CD4-positive, alpha-beta T cell treated with Interleukin-17A for 1 hour (primary cell): ENCODE data around the gene ADRB1.

Source experiments
- DNase-seq: peaks from one replicate; pipeline ENCODE4 v3.0.0-alpha.2; 2020

ADRB1 gene

DNA sequence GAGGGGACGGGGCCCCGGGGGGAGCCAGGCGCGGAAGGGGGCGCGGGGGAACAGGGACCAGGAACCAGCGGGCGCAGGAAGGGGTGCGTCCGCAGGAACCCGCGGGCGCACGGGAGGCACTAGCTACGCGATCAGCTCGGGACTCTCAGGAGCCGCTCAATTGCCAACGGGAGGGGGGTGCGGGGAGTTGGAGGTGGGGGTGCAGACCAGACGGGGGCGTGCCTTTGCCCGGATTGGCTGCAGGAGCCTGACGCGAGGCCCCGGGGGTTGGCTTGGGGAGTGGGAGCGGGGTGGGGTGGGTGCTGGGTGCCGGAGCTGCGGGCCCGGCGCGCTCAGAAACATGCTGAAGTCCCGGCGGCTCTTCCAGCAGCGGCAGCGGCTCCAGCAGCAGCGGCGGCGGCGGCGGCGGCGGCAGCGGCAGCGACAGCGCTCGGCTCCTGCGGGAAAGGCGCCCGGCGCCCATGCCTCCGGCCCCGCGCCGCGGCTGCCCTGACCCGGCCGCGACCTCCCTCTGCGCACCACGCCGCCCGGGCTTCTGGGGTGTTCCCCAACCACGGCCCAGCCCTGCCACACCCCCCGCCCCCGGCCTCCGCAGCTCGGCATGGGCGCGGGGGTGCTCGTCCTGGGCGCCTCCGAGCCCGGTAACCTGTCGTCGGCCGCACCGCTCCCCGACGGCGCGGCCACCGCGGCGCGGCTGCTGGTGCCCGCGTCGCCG, at the start of gene ADRB1:
Gene ADRB1, plus strand, starts transcription at position 335 of the 715 bp plus-strand sequence. Its CDS starts 267 bp downstream, at position 602.
- DNase-seq = peak; percentile 49

DNA sequence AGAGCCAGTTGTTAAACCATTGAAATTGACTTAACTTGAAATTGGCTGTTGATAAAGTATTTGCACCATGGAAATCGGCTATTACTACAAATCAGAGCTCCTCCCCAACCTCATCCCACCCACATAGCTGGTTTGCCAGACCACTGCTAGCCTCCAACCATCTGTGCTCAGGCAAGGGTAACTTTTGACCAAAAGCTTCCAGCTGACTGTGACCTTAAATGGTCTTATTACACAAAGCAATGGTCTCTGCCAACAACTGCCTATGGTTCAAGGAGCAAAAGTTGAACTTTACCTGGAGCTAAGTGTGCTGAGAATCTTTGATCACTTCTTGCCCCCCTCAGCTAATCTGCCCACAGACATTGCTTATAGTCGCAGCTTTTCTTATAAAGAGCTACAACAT, 48.5 kb upstream of the ADRB1 start:
- no peak for DNase-seq

DNA sequence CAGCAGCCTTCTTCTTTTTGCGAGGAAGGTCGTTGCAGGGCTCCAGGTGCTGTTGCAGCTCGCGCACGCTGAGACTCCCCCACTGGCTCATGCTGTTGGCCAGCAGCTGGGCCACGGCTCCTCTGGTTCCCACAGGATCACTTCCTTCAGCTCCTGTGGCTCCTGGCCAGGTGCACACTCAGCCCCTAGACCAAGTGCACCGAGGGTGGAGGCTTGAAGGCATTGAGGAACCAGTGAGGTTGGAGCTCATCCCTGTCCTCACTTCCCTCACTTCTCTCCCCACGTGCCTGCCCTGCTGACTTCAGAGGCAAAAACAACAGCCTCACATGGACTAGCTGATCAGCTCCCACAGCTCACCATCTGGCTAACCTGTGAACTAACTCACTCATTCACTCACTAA, 46.2 kb upstream of the ADRB1 start:
- no peak for DNase-seq

DNA sequence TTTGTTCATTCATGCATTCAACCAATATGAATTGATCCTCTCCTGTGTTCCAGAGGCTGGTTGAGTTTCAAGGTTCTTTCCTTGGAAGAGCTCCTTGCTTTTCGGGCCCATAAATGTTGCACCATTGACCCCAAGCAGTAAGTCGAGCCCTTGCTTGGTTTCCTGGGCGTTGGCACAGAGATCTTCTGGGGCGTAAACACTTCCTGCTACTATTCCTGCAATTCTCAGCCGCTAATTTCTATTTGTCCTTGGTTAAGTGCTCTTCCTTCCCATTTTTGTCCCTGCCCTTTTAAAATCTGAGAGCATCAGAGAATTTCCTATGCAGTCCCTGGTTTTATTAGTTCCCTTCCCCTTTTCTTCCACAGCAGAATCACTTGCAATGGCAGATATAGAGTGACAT, 44.1 kb upstream of the ADRB1 start:
- no peak for DNase-seq

DNA sequence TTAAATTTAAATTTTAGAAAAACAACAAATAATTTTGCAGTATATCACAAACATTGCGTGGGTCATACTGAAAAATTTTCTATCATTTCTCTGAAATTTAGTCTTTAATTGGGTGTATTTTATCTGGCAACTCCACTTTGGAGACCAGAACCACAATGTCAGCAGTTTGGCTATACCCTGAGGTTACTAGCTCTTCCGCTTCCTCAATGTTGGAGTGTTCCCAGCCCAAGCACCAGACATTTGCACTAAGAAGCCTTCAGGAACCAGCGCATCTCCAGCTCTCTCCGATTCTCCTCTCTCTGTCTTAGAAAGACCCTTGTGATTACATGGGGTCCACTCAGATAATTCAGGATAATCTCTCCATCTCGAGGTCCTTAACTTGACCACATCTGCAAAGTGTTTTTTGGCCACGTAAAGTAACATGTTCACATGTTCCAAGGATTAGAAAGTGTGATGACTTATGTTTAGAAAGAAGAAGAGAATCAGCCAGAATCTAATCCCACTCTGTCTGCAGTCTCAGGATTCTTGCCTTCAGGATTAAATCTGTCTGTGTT, 43.1 kb upstream of the ADRB1 start:
- DNase-seq = no peak

DNA sequence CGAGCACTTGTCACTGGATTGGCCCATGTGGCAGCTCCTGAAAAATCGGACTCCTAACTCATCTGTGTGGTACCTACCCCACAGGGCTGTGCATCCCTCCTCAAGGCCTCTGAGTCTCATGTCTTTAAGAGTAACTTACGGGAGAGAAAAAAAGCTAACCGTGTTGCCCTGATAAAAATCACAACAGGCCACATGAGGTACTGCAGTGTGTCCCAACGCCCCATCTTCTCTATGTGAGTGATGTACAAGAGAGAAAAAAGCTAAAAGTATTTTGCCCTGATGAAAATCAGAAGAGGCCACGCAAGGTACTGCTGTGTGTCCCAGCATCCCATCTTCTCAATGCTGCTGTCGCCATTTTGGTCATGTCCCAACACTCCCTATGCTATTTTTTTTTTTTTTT, 41.2 kb upstream of the ADRB1 start:
- no peak for DNase-seq

DNA sequence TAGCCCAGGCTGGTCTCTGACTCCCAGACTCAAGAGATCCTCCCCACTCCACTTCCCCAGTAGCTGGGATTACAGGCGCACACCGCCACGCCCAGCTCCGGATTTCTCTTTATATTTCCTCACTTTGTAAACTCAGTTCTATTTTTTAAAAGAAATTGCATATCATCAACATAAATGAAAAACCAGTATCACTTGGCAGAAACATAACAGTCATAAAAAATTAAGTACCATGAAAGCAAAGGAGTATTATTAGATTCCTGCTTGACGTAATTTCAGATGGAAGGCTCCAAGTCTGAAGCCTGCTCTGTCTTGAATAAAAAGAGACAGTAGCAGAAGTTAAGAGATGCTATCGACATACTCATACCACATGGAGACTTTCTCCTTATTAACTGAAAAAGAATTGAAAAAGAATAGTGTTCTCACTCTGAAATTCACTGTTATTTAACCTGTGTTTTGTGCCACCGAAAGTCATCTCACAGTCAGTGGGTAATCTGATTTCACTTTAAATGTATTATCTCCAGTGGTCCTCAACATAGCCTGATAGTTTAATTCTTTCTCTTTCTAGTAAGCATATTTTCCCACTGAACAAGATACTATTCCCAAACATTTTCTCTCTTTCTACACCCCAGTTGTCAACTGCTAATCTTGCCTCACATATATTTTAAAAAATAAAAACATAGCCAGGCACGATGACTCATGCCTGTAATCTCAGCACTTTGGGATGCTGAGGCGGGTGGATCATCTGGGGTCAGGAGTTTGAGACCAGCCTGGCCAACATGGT, 40.3 kb upstream of the ADRB1 start:
- DNase-seq = no peak

DNA sequence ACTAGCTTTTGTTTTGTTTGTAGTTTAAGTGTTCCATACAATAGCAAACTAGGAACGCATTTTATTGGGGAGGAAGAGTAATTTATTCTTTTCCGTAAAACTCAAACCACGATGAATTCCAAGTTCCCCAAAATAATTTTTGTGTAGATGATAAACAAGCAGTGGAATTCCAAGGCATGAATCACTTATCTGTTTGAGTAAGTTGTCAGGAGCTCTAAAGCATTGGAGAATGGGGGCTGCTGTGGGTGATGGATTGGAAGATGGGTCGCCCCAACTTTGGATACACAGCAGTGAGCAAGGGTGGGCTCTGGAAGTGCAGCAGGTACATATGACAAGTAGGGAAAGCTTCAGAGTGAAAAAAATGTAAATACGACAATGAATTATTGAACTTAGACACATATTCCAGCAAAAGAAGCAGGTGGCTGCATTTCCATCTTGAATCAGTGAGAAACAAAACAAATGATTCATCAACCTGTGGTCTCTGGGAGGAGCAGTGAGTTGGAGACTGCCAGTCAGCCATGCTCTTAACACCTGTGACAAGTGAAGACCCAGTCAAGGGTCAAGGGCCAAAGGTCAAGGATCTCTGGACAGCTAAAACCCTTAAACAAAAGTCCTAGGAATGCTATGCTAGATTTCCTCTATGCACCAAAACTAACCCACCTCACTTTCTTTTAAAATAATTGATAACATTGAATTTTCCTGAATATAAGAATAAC, 34.2 kb upstream of the ADRB1 start:
- no peak for DNase-seq

DNA sequence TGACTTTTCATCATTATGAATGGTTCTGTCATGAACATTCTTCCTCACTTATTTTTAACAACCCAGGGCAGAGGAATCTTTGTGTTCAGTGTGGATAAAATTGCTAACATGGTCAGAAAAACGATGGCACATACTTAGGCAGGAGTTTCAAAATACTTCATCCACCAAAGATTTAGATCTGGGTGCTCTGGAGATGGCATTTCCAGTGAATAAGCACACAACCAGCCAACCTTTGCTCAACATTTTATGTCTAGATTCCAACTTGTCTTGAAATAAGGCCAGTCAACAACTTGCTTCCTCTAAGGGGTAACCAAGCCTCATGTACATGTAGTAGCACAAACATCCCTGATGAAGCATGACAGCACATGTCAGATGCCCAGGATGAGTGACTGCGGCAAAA, 33.4 kb upstream of the ADRB1 start:
- DNase-seq = no peak

DNA sequence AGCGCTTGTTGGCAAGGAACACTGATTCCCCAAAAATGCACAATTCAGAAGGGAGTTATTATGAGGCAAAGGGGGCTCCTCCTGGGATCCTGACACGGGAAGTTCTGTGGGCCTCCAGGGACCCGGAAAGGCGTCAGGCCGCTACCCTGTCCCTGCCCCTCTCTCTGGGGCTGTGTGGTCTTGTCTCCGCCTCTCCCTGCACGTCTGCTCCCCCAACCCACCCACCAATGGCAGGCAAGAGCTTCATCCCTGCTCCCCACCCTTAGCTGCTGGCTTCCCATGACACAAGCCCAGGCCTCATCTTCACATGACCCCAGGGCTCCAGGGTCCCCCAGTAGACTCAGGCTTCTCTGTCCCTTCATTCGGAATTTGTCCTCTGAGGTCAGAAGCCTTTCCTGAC, 31.0 kb upstream of the ADRB1 start:
- DNase-seq = no peak

DNA sequence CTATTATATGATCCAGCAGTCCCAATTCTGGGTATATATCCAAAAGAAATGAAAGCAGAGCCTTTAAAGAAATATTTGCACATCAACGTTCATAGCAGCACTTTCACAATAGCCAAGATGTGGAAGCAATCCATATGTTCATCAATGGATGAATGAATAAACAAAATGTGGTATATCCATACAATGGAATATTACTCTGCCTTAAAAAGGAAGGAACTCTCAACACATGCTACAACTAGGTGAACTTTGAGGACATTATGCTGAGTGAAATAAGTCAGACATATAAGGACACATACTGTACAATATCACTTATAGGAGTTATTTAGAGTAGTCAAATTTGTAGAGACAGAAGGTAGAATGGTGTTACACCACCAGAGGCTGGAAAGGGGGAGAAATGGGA, 28.0 kb upstream of the ADRB1 start:
- no peak for DNase-seq

DNA sequence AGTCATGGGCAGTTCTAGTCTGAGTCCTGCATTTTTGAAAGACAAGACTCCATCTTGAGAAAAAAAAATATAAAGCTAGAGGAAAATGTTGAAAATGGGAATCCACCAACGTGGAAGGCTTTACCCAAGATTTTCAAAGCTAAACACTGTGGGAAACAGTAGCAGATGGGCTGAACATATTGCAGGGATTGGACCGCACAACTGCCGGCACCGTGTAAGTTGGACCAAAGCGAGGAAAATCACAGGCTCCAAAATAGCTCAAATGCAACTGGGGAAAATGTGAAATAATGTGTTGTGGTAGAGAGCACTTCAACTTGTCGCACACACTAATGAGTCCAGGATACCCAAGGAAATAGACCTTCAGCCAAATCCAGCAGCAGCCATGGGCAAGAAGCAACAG, 26.4 kb upstream of the ADRB1 start:
- DNase-seq = no peak

DNA sequence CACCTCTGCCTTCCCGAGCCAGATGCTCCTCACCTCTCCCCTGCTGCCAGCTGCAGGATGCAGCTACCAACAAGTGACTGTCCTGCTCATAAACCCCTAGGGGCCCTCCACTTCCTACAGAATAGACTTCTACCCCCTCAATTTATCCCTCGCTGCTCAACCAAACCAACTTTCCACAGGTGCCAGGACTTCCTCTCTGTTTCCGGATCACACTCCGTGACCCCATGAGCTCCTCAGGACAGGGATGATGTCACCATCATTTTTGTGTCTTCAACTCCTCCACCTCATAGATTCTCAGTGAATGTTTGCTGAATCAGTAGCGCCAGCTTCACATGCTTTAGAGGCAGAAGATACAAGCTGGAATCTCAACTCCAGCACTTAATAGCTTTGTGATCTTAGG, 25.8 kb upstream of the ADRB1 start:
- no peak for DNase-seq

DNA sequence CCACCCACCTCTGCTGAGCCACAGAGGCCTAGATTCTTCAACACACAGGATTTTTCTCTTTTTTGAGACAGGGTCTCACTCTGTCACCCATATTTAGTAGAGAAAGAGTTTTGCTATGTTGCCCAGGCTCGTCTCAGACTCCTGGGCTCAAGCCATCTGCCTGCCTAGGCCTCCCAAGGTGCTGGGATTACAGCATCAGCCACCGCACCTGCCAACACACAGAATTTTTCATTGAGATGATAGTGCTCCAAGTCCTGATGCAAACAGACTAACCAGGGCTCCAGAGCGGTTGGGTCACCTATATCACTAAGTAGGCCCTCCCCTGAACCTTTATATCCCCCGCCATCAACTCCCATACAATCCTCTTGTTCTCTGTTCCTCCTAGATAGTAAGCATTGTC, 24.4 kb upstream of the ADRB1 start:
- DNase-seq = no peak

DNA sequence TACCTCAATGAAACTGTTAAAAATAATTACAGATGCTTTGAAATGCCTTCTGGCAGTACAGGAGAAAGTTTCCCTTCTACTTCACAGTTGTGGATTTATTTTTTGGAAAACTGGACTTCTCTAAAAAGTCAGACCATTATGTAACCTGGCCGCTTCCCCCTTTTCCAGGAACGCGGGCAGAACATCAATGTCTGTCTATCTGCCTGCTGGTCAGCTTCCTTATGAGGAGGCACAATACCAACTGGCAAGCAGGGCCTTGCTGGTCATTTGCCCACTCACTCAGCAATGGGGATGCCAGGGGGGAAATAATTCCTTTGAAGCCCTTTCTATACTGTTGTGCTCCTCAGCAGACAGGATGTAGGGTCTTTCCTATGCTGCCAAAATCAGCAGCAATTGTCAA, 22.5 kb upstream of the ADRB1 start:
- DNase-seq = no peak

DNA sequence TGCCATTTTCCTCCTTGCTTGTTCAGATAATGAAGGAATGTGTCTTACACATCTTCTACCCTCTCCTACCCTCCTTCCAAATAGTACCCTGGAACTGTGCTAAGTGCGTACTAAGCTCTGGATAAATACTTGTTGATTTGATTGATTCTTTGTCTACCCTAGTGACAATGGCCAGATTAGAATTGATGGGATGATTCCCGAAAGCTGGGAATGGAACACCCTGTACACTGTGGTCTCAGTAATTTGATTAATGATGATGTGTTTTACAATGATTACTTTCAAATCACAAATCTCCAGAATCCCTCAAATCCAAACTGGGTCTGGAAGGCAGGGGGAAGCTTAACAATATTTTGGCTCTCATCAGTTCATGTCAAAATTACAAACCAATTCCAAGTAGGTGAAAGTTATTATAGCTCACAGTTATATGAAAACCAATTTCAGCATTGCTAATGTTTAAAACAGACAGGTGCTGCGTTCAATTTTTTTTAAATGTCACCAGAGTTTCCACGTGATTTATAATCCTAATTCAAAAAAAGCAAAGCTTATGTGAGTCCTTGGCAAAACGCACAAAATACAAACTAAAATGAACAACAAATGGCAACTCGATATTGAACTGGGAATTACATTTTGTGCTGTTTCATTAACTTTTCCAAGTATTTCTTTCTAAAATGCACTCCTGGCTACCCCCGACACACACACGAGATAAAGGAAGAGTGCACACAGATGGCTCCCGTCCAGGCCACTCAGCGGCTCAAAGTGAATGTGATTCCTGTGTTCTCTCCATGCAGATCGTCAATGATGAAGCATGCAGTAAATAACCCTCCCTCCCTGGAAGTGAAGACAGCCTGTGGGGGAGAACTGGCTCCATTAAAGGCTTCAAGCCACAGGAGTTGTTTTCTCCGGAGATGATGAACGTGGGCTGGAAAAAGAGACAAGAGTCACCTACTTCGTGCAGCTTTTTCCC, 21.7 kb upstream of the ADRB1 start:
- no peak for DNase-seq

DNA sequence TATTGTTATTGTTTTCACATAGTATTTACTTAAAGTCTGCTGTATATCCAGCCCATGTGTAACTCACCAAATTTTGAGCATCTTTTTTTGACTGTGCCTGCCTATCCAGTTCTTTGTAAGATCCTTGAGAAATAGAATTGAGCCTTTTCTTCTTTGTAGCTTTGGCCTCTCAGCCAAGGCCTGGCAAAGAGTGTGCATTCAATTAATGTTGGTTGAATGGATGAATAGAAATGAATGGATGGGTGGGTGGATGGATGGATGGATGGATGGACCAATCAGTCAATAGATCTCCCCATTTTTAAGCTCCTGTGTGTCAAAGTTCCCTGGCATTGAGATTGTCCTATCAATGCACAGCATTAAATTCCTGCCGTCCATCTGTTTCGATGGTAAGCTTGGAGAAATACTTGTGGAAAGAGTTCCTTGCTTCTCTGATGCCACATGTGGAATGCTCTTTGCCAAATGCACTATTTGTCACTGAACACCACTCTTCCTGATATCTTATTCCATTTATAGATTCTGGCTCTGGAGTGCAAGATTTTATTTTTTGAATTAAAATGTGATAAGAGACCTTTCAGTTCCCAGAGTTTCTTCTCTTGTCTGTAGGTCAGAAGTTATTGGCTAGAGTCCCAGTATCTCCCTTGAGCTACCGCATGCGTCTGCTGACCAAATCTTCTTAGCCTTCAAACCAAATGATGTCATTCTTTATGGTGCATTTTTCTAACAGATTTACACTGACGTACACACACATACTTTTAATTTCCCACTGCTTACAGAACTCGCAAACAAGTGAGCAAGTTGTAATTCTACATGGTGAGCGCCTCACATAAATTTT, 20.7 kb upstream of the ADRB1 start:
- DNase-seq = no peak

DNA sequence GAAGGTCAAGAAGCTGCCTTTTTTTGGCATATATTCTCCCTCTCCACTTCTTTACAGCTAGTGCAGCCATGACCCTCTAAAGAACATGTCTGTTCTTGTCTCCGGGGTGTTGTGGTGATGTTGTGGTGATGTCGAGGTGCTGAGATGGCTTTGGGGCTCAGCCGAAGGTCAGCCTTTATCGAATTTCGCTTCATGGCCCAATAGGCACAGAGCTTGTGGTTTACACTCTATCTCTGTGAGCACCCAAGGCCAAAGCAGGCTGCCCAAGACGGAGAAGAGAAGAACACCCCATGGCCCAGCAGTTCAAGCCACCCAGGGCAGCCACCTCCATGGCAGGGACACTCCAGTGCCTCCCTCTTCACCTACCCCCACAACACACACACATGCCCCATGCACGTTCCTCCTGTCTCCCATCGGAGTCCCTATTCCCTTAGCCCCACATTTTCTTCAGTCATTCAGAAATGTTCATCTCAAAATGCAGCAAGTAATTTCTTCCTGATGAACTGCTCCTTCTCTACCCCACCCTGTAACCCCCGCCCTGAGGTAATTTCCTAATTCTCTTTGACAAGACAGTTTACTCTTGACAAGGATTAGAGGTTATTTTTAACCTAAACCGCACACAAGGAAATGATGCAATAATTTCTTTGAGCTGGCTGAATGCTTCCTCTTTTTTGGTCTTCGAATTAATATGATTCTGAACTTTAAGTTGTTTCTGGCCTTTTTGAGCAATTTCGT, 18.6 kb upstream of the ADRB1 start:
- peak; percentile 53 for DNase-seq

DNA sequence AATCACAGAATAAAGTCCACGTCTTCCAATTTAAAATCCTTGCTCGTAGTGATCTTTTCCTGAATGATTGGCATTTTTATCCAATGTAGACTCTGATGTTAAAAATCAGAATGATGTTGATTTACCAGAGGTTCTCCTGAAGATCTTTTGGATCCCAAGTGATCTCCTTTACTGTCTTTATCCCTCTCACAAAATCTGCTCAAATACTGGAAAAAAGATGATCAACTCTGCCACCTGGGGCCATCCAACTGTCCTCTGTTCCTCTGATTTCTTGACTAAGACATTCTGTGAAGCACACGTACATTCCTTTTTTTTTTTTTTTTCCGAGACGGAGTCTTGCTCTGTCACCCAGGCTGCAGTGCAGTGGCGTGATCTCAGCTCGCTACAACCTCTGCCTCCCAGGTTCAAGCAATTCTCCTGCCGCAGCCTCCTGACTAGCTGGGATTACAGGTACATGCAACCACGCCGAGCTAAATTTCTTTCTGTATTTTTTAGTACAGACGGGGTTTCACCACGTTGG, 18.0 kb upstream of the ADRB1 start:
- DNase-seq = no peak
